ENCODE data around the gene CD38. TPM values are rescaled to one million over a fixed set of nuclear protein-coding genes. Genes with fewer than 3 reads are reported as not detected.
"Not testable (repeated sequence)": the region's sequence is repeated elsewhere in the genome, so short reads cannot be mapped to it uniquely, and the experiment has no call there.

The CD38 gene
- total RNA-seq, 1 donor from 2014 or later: 0.07 TPM

DNA sequence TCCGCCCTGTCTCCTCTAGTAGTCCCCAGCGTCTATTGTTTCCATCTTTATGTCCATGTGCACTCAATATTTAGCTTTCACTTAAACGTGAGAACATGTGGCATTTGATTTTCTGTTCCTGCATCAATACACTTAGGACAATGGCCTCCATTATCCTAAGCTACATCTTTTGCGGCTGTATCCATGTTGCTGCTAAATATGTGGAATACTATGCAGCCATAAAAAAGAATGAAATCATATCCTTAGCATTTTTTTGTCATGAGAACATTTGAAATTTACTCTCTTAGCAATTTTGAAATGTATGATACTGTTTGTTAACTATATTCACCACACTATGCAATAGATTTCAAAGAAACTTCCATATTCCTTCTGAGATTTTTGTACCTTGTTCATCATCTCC, 19.8 kb upstream of the CD38 start:
- no peak for DNase-seq (ENCODE audit: low read depth, low spot score)

DNA sequence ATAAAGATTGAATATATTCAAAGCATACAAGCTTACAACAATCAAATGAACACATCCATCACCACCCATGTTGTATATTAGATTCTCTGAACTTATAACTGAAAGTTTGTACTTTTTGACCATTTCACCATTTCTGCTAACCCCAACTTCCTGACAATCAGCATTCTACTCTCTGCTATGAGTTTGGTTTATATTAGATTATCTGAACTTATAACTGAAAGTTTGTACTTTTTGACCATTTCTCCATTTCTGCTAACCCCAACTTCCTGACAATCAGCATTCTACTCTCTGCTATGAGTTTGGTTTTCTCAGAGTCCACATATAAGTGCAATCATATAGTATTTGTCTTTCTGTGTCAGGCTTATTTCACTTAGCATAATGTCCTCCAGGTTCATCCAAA, 15.7 kb upstream of the CD38 start:
- DNase-seq (ENCODE audit: low read depth, low spot score): not testable (repeated sequence)

DNA sequence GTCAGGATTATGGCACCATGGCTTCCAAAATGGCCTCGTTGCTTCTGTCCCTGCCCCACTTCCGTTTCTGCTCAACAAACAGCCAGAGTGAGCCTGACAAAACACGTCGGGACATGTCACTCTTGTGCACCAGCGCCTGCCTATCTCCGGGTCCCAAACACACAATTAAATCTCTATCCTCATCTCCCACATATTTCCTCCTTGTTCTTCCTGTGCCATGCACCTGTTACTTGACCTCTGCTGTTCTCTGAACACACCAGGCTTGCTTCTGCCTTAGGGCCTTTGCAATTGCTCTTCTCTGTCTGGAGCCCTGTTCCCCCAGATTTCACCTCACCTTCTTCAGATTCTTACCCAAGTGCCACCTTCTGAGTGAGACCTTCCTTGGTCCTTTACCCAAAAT, 12.7 kb upstream of the CD38 start:
- no peak for DNase-seq (ENCODE audit: low read depth, low spot score)

DNA sequence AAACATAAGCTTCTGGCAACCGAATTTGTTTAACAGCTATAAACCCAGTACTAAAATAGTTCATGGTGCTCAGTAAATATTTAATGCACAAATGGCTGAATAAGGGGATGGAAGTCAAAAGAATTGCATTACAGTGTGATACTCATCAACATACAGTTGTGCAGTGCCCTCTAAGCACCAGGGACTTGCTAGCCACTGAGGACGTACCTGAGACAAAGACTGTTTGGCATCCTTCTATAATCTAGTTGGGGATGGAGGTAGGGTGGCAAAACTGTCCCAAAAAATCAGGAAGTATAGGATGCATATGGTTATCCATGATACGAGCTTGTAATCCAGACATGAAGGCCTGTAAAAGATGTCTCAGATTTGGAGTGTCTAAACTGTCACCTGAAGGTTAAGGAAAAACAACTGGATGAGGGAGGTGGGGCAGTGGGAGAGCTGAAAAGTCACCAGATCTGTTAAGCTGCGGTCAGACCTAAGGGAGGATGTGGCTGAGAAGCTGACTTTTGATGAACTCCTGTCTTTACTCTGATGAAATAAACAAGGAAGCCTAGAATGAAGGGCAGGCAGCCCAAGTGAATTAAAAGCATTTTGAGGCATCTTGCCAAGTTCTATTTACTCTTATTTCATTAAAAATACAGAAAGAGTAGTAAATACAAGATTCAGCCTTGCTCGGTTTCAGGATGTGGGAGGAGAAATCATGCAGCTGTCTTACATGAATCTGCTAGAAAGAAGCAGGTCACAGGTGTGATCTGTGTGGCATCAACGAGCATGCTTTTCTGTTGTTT, 12.0 kb upstream of the CD38 start:
- DNase-seq (ENCODE audit: low read depth, low spot score): no peak

DNA sequence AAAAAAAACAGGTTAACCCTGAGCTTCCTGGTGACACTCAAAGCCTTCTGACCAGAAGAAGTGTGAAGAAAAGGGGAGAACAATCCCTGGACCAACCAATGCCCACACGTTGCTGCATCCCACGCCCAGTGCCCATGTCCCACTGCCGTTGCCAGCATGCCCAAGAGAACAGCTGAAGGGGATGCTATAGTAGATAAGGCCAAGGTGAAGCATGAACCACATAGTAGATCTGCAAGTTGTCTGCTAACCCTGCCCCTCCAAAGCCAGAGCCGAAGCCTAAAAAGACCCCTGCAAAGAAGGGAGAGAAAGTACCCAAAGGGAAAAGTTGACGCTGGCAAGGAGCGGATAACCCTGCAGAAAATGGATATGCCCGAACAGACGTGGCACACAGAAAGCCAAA, 11.3 kb upstream of the CD38 start:
- no peak for DNase-seq (ENCODE audit: low read depth, low spot score)

DNA sequence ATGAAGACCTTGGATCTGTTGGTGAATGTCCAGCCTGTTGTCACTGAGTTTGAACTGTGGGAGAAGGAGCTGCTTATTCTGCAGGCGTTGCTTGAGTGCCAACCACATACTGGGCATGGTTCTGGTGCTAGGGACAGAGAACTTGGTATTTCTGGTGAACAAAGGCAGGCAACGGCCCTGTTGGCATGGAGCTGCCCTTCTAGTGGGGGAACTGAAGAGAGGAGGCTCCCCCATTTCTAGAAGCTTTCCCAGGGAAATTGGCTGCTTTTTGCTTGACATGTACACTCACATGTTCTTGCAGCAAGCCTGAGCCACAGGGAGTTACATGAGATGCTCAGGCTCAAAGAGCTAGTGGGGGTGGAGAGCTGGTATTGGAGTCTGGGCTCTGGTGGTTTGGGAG, 8.9 kb upstream of the CD38 start:
- no peak for DNase-seq (ENCODE audit: low read depth, low spot score)

DNA sequence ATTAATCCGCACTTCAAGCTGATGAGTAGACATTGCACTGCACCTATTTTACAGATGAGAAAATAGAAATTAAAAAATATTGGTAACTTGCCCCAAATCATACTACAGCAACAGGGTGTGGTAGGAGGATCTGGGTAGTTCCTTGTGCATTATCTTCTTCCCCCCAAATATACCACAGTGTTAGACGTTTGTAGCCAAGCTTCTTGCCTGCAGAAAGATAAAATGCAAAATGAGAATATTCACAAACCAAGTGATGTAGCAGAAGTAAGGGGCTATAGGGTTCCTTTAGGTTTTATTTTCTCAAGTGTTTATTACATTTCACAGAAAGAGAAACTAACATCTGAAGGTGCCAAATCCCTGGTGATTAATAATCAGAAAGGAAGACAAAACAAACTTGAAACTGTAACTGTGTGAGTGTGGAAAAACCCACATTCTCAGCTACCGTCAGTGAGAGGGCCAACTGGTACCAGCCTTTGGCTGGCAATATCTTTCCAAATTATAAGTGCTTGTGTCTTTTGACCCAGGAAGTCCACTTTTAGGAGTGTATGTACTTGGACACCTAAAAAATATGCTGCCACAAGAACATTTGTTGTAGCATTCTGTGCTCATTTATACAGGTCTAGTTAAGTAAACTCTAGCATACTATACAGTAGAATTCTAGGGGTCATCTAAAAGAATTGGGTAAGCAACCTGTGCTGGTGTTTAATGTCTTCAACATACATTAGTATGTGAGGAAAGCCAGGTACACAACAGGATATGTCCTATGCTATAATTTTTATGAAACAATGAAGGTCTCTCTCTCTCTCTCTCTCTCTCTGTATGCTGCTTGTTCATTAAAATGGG, 6.7 kb upstream of the CD38 start:
- DNase-seq (ENCODE audit: low read depth, low spot score): no peak

DNA sequence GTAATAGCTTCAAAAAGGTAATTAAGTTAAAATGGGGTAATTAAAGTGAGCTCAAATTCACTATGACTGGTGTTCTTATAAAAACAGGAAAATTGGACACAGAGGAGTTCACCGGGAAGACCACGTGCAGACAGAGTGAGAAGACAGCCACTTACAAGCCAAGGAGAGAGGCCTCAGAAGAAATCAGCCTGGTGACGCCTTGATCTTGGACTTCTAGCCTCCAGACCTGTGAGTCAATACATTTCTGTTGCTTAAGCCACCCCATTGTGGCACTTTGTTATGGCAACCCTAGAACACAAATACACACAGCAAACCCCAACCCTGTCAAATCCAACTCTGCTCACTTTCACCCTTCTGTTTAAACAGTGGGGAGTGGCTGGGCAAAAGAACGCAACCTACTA, 4.1 kb upstream of the CD38 start:
- DNase-seq (ENCODE audit: low read depth, low spot score): no peak

DNA sequence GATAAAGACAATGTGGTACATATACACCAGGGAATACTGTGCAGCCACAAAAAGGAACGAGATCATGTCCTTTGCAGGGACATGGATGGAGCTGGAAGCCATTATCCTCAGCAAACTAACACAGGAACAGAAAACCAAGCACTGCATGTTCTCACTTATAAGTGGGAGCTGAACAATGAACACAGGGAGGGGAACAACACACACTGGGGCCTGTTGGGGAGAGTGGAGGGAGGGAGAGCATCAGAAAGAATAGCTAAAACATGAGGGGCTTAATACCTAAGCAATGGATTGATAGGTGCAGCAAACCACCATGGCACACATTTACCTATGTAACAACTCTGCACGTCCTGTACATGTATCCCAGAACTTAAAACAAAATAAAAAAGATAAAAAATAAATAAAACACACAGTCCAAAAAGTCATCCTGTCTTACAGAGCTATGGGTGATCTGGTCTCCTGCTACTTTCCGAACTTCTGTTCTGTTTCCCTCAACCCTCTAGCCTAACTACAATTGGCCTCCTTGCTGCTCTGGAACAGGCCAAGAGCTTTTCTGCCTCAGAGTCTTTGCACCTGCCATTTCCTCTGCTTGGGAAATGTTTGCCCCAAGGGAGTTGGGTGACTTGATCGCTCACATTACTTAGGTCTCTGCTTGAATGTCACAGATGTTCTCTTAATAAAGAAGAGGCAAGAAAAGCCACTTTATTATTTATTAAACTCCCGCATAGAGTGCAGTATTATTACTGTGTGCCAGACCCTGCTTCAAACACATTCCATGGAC, 1.1 kb upstream of the CD38 start:
- DNase-seq (ENCODE audit: low read depth, low spot score): no peak

DNA sequence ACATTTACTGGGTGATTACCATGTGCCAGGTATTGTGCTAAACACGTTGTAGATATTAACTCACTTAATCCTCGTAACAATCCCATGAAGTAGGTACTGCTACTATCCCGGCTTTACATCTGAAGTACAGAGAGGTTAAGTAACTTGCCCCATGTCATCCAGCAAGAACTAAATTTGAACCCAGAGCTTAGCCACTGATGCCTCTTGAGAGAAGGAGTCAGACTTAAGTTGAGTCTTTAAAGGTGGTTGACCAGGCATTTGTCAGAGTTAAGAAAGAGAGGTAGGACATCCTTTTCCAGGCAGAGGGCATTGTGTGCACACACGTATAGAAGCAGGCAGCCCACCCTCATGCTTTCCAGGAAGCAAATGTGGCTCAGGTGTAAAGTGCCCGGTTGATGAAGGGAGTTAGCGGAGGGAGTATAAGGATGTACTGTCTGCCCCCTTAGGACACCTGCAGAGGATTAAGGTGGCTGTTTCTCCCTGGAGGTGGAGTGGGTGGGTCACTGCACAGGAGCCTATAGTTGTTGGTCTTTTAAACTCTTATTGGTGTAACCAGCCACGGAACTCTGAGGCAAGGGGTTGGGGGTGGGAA, 335 bp upstream of the CD38 start:
- no peak for DNase-seq (ENCODE audit: low read depth, low spot score)

DNA sequence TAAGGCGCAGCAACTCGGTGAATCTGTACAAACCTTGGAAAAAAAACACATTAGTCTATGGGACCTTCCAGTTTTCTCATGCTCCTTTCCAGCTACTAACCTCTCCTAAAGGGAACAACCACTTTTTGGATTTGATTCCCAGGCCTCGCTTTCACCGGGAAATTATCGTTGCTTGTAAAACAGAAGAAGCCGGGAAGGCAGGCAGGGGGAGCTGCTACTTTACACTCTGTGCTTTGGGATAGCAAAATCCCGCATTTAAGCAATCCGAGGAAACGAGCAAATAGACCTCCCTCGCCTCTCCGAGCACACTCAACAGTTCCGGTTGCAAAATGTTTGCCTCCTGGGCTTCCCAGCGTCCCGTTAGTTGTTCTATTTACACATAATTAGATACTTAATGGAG, 1.2 kb downstream of the CD38 start:
- DNase-seq (ENCODE audit: low read depth, low spot score): no peak

DNA sequence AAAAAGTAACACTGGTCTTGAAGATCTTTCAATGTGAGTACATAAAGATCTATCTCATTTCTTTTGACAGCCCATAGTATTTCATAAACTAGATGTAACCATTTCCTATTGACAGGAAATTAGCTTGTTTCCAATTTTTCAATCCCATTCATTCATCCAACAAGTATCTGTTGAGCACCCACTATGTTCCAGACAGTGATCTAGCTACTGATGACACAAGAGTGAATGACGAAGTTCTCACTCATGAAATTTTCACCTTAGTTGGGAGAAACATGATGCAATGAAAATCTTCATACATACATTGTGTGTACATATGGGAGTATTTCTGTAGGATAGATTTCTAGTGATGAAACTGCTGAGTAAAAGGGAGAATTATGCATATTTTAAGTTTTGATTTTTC, 1.7 kb downstream of the CD38 start:
- DNase-seq (ENCODE audit: low read depth, low spot score): no peak

DNA sequence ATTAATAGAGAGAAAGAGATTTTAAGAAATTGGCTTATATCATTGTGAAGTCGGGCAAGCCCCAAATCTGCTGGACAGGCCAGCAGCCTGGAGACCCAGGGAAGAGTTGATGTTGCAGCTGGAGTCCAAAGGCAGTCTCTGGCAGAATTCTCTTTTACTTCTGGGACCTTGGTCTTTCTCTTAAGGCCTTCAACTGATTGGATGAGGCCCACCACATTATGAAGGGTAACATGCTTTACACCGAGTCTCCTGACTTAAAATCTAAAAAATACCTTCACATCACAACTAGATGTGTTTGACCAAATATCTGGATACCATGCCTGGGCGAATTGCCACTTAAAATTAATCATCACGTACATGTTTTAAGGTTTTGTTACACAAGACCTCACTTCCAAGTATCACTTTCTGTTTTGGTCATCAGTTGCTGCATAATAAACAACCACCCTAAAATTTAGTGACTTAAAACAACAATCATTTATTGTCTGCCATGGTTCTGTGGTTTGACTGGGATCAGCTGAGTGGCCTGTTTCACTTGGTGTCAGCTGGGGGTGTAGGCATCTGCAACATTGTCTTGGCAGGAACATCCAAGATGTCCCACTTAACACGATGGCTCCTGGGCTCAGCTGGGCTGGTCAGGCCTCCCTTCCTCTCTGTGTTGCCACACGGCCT, 3.4 kb downstream of the CD38 start:
- DNase-seq (ENCODE audit: low read depth, low spot score): no peak

DNA sequence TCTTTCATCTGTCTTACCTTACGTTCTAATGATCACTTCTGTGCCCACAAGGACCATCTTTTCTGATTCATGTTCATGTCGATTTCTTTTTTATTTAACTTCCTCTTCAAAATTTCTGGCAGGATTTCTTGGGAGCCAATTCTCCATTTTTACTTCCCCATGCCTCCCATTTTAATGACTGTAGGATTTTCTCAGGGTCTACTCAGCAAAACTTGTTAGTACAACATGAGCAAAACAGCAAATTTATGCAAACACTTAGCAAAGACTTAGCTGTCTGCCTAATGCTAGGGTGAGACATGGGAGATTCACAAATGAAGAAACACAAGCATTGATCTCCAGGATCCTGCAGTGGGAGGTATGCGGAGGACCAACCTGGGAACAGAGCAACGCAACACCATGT, 5.5 kb downstream of the CD38 start:
- DNase-seq (ENCODE audit: low read depth, low spot score): no peak

DNA sequence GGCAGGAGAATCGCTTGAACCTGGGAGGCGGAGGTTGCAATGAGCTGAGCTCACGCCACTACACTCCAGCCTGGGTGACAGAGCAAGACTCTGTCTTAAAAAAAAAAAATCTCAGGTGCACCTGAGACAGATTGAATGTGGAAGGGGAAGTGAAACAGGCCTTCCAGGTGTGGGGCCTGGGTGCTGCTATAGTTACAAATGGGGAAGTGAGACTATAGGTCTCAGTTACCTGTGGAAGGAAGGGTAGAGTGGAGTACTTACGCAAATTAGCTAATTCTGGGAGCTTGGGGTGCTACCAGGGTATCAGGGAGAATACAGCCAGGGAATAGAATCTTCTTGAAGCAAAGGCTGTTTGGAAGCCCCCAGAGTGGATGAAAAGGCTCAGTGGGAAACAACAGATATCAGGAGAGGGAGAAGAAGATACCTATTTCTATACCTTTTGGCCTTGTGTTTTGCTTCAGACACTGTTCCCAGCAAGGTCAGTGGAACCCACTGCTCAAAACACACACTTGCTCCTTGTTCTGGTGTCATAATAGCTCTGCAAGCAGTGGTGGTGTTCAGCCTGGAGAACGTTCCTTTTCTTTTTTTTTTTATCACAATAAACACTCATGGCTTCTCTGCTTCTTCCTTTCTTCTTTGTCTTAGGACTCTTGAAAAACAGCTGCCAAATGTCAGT, 7.0 kb downstream of the CD38 start:
- DNase-seq (ENCODE audit: low read depth, low spot score): no peak

DNA sequence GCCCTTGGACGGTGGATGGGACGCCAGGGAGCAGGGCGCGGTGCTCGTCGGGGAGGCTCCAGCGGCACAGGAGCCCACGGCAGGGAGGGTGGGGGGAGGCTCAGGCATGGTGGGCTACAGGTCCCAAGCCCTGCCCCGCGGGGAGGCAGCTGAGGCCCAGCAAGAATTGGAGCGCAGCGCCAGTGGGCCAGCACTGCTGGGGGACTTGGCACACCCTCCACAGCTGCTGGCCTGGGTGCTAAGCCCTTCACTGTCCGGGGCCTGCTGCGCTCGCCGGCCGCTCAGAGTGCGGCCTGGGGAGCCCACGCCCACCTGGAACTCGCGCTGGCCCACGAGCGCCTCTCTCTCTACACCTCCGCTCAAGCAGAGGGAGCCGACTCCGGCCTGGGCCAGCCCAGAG, 8.6 kb downstream of the CD38 start:
- no peak for DNase-seq (ENCODE audit: low read depth, low spot score)

DNA sequence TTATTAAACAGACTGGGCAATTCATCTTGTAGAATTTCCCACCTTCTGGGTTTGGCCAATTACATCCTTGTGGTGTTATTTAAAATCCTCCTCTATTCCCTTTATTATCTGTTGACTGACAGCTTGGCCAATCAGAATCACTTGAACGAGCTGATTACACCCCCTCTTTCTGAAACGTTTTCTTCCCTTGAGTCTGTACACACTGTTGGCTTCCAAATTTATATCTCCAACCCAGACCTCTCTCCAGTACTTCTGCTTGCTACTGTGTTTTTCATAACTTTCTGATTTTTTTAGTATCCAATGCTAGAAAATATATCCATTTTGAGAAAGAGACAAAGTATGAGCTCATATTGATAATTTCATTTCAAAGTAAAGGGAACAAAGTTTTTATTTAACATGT, 14.8 kb downstream of the CD38 start:
- DNase-seq (ENCODE audit: low read depth, low spot score): no peak

DNA sequence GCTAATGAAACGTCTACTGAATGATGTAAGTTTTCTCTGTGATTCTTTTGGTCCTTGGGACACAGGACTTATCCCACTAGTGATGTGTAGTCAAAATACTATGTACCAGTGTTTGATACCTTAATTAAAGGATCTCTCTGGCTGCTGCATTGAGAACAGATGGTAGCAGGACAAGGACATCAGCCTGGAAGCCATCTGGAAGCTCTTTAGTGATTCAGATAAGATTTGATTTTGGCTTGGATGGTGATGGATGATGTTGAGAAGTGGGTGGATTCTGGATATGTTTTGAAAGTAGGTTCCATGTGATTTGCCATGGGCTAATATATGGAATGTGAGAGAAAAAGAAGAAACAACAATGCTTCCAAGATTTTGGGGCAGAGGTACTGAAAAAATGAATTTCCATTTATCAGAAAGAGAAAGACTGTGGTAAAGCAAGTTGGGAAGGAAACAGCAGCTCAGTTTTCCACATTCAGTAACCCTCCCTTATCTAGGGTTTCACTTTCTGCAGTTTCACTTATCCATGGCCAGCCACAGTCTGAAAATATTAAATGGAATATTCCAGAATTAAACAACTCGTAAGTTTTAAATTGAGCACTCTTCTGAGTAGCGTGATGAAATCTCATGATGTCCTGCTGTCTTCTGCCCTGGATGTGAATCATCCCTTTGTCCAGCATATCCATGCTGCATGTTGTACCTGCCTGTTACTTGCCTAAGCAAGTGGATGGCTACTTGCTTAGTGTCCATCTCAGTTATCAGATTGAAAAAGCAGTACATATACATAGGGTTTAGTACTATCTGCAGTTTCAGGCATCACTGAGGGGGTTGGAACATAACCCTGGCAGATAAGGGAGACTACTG, 15.6 kb downstream of the CD38 start:
- no peak for DNase-seq (ENCODE audit: low read depth, low spot score)

DNA sequence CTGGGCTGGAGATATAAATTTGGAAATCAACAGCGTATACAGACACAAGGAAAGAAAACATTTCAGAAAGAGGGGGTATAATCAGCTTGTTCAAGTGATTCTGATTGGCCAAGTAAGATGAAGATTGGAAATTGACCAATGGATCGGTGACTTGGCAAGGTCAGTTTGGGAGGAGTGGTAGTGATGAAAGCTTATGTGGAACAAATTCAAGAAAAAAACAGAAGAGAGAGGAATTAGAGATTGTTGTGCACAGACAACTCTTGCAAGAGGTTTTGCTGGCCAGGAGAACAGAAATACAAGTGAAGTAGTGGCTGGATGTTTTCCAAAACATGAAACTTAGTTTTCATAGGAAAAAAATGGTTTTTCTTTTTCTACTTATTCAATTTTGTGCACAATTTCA, 16.3 kb downstream of the CD38 start:
- DNase-seq (ENCODE audit: low read depth, low spot score): no peak

DNA sequence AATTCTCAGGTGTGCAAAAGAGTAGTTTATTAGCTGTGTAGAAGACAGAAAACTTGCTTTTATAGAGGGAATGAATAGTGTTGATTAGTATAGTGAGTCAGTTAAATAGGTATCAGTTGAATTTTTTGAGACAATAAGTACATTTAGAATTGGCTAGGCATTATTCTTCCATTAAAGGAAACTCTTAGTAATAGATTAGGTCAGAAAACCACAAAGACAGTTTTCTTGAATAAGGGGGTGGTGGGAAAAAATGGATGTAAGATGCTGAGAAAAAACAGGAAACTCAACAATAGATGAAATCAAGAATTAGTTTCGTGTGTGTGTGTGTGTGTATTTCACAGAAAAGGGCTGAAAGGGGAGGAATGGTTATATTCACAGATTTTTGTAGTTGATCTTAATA, 16.8 kb downstream of the CD38 start:
- DNase-seq (ENCODE audit: low read depth, low spot score): peak; percentile 24

Measured in pulmonary artery endothelial cell (primary cell).